Coronary artery (tissue), 2 donors: ENCODE measurements around the gene HOXB2.

Experiments
- DNase-seq: peaks from one replicate; pipeline ENCODE4 v3.0.0-alpha.2; 2017; ENCODE audit warnings: low spot score
- H3K27ac ChIP-seq, 2 donors: fragments of 200-600 bp; sonication (generic); one replicate each; pipeline ENCODE4 v1.5.1; 2016 to 2019
- H3K4me3 ChIP-seq: fragments of 200-600 bp; sonication (generic); 2 replicates; pipeline ENCODE4 v1.5.1; 2016; ENCODE audit warnings: mild to moderate bottlenecking, moderate library complexity
- TF ChIP-seq, protein P1 (sequence below): fragments of 200-600 bp; sonication (generic); IDR thresholded peaks from one replicate; pipeline ENCODE4 v1.5.1; 2019; ENCODE audit warnings: antibody characterized with exemption

The HOXB2 gene

GRCh38 chr17:48500435-48501426, 44.2 kb downstream of the HOXB2 start:
- no peak overlapping the region for H3K27ac ChIP-seq
- H3K4me3 ChIP-seq, result no peak overlapping the region
- TF ChIP-seq, protein P1, sequence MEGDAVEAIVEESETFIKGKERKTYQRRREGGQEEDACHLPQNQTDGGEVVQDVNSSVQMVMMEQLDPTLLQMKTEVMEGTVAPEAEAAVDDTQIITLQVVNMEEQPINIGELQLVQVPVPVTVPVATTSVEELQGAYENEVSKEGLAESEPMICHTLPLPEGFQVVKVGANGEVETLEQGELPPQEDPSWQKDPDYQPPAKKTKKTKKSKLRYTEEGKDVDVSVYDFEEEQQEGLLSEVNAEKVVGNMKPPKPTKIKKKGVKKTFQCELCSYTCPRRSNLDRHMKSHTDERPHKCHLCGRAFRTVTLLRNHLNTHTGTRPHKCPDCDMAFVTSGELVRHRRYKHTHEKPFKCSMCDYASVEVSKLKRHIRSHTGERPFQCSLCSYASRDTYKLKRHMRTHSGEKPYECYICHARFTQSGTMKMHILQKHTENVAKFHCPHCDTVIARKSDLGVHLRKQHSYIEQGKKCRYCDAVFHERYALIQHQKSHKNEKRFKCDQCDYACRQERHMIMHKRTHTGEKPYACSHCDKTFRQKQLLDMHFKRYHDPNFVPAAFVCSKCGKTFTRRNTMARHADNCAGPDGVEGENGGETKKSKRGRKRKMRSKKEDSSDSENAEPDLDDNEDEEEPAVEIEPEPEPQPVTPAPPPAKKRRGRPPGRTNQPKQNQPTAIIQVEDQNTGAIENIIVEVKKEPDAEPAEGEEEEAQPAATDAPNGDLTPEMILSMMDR, result no peak
- DNase-seq, result no peak

DNA sequence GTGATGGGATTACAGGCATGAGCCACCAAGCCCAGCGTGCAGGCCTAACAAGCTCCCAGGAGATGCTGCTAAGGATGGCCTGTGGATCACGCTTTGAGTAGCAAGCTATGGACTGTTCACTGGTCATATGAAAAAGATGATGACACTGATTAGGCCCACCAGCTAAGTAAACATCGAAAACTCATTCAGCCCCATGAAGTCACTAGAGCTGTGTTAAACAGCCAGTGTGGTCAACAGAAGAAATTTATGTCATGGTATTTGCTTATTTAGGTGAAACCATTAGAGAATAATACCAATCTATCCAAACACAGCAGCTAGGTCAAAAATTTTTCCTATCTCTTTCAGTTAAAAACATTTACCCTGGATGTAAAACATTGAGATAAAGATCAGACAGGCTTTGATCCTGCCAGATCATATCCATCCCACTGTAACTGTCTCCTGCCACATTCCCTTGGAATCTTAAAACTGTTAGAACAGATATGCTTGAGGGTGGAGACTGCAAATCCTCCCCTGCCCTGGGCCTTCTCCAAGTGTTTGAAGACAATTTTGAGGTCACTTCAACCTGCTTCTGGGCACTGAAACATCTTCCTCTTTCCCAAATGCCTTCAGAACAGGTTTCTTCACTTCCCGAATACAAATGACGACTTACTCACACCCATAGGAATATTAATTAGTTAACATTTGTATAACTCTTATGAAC, 45.0 kb downstream of the HOXB2 start:
- Histone ChIP-seq H3K4me3 (no peak overlapping the region), H3K27ac (no peak overlapping the region)
- TF ChIP-seq, protein P1, result no peak

GRCh38 chr17:48499248-48499647, 45.7 kb downstream of the HOXB2 start:
- Histone ChIP-seq H3K27ac (no peak overlapping the region), H3K4me3 (no peak overlapping the region)
- TF ChIP-seq, protein P1, result no peak
- DNase-seq, result no peak

More for the DNA sequence above, 45.0 kb downstream of the HOXB2 start:
- no peak for DNase-seq

DNA sequence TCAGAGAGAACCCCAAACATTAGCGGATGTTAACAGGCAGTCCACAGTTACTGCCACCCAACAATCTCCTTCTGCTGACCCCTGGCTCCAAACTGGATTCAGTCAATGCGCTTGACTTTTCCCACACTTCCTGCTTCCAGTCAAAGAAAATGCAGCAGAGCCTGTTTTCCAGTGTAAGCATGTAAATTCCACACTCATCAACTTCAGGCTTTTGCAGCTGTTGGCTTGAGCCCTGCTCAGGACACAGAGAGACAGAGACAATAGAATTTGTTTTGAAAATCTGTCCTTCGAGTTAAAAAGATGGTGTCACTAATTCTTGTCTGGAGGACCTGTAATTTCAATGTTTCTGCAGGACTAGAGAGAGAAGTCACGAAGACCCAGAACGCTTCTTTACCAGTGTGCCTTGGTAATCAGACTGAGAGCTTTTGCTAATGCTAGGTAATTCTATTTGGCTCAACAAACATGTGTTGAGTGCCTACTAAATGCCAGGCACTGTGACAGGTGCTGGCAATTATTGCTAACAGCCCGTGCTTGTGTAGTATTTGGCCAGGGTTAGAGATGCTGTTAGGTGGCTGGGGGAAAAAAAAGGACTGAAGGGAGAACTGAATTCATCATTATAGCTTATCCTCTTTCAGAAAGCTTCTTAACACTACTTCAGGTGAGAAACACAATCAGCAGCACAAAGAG, 46.6 kb downstream of the HOXB2 start:
- Histone ChIP-seq H3K4me3 (no peak overlapping the region), H3K27ac (no peak overlapping the region)
- DNase-seq, result no peak
- TF ChIP-seq, protein P1, result no peak

DNA sequence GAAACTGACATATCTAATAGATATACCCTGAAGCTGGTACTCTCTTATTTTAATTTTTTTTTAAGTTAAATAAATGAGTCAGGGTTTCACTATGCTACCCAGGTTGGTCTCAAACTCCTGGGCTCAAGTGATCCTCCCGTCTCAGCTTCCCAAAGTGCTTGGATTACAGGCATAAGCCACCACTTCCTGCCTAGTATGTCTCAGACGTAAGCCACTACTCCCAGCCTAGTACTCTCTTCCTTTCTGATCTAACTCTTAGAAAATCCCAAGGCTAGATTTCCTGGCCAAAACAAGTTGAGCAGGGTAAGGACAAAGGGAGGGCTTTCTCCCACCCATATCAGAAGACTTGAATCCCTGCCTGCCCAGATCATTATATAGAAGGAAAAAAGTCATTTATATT, 47.8 kb downstream of the HOXB2 start:
- DNase-seq, result no peak
- TF ChIP-seq, protein P1, result no peak
- Histone ChIP-seq H3K27ac (no peak overlapping the region), H3K4me3 (no peak overlapping the region)

DNA sequence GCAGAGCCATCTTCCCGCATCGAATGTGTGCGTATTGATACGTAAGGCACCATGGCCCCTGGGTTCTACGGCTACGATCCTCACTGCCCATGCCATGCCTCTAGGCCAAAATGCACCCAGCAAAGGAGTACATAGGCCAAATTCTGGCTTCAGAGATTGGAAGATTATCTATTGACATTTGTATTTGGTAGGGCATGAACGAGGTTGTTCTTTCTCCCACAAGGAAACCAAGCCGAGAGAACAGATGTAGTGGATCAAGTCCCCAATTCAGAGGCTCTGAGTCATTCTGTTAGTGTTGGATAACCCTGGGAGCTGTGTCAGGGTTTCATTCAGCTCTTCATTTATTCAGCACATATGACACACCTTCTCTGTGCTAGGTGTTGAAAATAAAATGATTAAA, 50.6 kb downstream of the HOXB2 start:
- no peak for DNase-seq
- no peak overlapping the region for H3K4me3 ChIP-seq
- TF ChIP-seq, protein P1, result no peak
- H3K27ac ChIP-seq, result no peak overlapping the region
